KBM-7 (cell line): ENCODE measurements around the gene OBSL1.

ENCODE experiments used
- DNase-seq: peaks from one replicate; pipeline ENCODE4 v3.0.0-alpha.2; 2015
- in situ Hi-C: fragments of 300-500 bp; cut with MboI; formaldehyde crosslinking; loops from 2 replicates; pipeline ENCODE4 v1.14.3; 2020; ENCODE audit warnings: low sequenced_read_pairs, low pct_unique_long_range_greater_than_20kb, mixed read lengths

The OBSL1 gene

GRCh38 chr2:219539926-219540678 is 31.2 kb downstream of the OBSL1 start:
- in situ Hi-C loops, result no loop called here

DNA sequence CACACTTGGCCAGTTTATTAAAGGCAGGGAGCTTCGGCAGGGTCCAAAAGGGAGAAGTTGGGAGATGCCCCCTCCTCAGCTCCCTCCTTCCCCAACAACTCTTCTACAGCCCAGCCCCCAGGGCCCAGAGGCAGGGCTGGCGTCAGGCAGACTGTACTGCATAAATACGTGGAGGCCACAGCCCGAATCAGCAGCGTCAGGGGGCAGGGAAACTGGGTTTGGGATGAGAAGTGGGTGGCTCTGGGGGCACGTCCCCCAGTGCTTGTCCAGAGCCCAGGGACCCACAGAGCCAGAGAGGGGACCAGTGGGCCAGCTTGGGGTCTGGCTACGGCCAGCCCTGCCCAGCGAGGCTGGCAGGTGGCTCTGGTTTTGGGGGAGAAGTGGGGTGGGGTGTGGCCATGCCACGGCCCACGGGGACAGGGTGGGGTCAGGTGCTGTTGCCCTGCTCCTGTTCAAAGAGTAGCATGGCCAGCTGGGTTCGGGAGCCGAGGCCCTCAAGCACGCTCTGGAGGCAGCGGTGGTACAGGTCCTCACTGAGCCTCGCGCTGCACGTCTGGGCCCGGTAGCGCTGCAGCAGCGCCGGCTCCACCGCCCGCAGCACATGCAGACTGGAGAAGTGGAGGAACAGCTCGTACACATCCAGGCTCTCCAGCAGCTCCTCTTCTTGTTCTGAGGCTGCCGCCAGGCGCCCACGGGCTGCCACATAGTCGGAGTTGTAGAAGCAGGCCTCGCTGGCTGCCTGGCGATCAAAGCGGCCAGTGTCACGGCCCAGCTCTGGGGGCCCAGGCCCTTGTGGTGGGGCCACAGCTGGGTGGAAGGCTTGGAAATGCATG is 32.2 kb downstream of the OBSL1 start:
- DNase-seq, result no peak
- in situ Hi-C loops, result no loop called here

More at GRCh38 chr2:219539926-219540678, 31.2 kb downstream of the OBSL1 start:
- DNase-seq, result no peak

DNA sequence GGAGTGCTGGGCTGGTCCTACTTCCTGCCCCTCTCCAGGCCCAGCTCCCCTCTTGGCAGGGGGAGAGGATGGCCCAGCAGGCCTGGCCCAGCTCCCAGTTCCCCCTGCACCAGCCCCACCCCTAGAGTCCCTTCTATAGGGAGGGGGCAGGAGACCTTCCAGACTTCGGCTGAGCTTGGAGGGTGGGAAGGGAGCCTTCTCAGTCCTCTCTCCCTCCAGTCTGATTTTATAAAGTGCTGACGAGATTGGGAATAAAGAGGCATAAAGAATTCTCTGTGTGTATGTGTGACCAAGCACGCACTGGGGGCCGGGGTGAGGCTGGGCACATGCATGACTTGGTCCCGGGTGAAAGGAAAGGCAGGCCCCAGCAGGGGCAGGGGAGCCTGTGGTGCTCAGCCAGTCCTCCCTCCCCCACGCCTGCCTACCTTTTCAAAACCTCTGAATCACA is 32.8 kb downstream of the OBSL1 start:
- in situ Hi-C loops, result no loop called here
- no peak for DNase-seq

DNA sequence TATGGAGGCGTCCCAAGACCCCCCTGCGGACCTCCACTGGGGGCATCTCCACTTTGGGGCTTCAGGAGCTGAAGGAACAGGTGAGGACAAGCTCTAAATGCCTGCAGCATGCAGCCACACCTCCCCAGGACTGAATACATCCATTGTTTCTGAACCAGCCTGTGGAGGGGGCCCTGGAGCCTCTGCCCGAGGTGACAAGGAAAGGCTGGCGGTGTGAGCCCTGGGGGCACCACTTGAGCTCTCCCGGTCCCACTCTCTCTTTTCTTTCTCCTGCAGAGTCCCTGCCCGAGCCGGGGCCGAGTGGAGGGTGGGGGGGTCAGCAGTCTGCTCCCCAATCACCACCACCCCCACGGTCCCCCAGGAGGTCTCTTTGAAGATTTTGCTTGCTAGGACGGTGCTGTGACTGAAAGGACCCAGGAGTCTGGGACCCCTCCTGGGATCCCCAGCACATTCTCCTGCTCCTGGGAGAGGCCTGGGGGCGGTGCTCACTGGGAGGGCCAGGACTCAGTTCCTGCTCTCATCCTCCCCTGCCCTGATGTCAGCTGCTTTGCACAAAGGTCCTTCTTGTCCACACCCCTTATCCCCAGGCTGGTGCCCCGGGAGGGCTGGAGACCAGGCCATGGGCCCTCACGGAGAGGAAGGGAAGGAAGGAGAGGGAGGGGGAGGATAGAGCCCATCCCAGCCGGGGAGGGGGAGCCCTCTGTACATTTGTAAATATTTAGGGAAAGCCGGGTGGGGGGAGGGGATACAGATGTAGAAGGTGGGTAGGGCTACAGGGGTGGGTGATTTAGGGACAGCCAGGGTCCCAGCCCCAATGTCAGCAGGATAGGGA is 33.5 kb downstream of the OBSL1 start:
- DNase-seq, result no peak
- in situ Hi-C loops, result no loop called here

DNA sequence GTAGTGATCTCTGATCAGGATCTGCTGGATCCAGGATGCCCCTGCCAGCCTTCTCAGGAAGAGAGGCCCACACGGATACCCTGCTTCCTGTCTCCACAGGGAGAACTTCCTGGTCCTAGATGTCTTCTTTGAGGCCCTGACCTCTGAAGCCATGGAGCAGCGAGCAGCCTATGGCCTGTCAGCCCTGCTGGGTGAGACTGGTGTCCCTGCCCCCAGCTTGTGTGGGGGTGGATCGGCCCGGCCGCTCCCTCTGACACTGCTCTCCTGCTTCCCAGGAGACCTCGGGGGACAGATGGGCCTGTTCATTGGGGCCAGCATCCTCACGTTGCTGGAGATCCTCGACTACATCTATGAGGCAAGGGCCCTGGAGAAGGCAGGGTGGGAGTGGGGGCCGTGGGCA is 34.4 kb downstream of the OBSL1 start:
- no peak for DNase-seq
- in situ Hi-C loops, result no loop called here

DNA sequence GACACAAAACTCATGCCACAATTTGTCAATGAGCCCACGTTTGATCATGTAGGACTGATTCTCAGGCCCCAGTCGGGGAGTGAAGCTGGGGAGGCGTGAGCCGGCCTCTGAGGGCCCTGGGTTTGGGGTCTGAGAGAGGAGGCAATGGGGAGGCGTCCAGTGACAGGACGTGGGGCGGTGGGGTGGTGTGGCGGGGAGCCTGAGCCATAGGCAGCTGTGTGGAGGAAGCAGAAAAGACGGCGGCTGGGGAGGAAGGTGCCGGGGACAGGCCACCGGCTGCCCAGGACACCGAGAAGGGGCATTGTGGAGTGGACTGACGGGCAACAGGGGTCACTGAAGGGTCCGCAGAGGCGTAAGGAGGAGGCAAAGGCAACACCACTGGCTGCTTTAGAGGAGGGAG is 34.9 kb downstream of the OBSL1 start:
- in situ Hi-C loops, result no loop called here

DNA sequence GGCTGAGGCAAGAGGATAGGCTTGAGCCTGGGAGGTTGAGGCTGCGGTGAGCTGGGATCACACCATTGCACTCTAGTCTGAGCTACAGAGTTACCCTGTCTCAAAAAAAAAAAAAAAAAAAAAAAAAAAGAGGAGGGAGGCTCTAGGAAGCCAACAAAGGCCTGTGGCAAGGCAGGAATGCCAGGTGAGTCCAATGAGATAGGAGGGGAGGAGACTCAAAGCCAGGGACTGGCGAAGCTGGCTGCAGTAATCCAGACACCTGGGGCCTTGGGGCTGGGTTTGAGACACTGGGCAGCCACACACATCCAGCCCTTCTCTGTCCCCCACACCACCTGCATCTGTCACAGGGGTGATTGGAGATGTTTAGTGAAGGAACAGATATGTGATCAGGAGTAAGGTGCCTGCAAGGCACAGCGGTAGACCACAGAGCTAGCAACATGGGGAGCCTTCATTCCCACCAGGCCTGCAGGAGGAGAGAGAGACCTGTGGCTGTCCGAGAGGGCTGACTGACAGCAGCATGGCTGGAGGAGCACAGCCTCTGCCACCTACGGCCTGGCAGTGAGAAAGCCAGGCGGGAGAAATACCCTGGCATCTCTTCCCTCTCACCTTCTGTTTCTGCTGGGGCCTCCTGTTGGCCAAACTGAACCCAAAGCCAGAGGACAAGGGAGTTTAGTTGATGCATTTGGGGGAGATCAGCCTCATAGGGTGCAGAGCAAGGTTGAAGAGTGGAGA is 37.2 kb downstream of the OBSL1 start:
- in situ Hi-C loops, result no loop called here

More for the DNA sequence above, 34.9 kb downstream of the OBSL1 start:
- no peak for DNase-seq

GRCh38 chr2:219532378-219532649 is 39.0 kb downstream of the OBSL1 start:
- no peak for DNase-seq
- in situ Hi-C loops, result no loop called here

More for the DNA sequence above, 37.2 kb downstream of the OBSL1 start:
- DNase-seq, result no peak

DNA sequence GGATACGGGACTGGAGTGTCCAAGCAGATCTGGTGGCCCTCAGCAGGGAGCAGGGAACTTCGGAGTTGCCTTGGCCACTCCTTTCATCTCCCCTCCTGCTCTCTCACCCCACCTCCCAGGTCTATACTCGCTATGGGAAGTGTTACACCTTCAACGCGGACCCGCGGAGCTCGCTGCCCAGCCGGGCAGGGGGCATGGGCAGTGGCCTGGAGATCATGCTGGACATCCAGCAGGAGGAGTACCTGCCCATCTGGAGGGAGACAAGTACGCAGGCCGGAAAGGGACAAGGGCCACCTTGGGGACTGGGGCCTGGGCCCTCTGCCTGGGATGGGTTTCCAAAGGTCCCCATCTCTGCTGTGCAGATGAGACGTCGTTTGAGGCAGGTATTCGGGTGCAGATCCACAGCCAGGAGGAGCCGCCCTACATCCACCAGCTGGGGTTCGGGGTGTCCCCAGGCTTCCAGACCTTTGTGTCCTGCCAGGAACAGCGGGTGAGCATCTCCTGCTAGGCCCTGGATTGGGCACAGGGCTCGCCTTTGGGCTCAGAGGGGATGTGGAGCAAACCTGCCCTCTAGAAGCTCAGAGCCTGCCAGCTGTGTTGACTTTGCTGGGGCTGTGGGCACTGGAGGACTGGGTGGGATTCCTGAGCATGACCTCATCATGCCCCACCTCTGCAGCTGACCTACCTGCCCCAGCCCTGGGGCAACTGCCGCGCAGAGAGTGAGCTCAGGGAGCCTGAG is 39.5 kb downstream of the OBSL1 start:
- in situ Hi-C loops, result no loop called here
- DNase-seq, result no peak

GRCh38 chr2:219530048-219530963 is 41.0 kb downstream of the OBSL1 start:
- in situ Hi-C loops, result no loop called here
- DNase-seq, result peak; percentile 83

DNA sequence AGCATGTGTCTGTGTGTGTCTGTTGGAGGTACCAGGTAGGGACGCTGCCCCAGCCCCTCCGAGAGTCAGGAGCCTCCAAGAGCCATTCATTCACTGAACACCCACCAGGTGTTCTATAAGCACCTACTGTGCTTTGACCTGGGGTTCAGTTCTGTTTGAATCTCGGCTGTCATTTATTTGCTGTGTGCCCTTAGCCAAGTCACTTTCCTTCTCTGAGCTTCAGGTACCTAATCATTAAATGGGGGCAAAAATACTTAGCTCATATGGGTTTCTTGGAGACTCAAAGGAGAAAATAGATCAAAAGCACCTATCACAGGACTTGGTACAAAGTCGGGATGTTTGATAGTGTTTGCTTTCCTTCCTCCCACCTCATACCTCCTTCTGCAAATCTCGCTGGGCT is 43.9 kb downstream of the OBSL1 start:
- in situ Hi-C loops, result no loop called here
- DNase-seq, result no peak

DNA sequence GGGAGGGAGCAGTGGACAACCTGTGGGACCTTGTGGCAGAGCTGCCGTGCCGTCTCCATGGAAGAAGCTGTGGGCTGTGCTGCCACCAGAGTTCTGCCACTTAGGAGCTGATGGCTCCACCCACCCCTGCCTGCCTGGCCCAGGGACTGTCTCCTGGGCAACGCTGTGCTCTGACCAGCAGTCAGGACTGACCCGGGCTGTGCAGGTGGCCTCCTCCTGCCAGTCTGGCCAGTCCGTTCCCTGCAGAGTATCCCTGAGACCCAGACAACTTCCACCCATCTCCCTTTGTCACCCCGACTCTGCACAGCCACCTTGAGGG is 44.3 kb downstream of the OBSL1 start:
- DNase-seq, result no peak
- in situ Hi-C loops, result no loop called here

DNA sequence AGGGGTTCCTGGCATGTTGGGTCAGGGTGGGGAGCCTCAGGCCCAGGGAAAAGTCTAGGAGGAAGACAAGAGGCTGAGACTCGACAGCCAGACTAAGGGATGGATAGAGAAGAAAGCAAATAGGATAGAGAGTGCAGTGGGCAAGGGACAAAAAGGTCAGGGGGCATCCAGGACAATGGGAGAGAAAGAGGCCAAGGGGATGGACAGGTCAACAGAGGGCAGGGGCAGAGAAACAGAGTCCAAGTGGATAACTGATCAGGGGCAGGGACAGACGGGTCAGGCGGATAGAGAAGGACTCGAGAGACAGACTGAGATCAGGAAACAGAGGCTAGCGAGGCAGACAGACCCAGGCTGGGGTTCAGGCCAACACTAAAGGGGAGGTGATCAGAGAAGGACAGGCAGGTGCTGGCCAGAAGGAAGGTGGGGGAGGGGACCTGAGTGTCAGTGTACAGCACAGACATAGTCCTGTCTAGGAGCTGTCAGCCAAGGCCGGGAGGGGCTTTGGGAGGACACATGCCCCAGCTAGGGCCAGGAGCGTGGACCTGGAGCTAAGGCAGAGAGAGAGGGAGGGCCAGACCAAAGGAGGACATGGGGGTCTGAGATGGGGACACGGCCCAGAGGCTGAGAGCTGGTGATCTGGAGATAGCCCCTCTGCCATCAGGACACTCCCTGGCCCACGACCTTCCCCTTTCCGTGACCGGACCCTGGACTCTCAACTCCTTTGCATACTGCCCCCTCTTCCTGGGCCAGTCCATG is 44.8 kb downstream of the OBSL1 start:
- in situ Hi-C loops, result no loop called here
- DNase-seq, result no peak

GRCh38 chr2:219525533-219526232 is 45.7 kb downstream of the OBSL1 start:
- peak; percentile 57 for DNase-seq
- in situ Hi-C loops, result no loop called here

DNA sequence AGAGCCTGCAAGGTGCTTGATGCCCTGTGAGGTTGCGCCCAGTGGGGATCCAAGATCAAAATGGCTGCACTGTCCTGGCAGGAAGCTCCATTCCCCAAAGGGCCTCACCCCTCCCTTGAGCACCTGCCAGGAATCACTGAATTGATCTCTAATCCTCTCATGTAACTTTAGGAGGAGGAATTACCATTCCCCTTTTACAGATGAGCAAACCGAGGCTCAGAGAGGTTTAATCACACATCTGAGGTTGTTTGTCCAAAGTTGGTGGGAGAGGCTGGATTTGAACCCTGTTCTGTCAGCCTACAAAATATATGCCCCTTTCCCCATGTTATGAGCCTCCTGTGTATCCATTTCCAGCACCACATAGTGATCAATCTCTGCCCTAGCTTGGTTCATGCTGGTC is 46.5 kb downstream of the OBSL1 start:
- DNase-seq, result no peak
- in situ Hi-C loops, result no loop called here

DNA sequence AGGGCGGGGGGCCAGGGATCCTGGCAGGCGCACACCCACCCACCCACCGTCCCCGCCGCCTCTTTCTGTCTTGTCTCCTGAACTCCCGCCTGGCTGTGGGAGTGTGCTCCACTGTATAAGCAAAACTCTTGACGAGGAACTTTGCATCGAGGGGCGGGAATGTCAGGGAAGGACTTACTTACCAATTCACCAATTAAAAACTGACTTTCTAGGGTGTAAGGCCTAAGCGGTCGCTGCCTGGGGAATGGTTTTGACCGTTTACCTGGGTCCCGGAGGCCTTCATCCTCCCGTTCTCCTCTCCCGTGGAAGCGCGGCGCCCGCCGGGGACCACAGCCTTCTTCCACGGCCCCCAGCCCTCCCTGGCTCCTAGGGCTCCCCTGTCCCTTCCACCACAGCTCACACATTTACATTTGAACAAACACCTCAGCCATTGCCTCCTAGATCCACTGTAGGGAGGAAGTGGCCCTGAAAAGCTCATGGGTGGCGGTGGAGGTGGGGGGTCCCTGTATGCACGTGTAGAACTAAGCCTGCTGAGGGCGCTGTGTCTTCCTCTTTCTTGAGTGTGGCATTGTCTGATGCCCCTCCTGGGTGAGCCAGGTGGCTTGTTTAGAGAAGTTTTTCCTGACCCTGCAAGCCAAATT is 48.2 kb downstream of the OBSL1 start:
- no peak for DNase-seq
- in situ Hi-C loops, result no loop called here
